ENCODE results near the gene ADGRG6.
"Not testable (repeated sequence)": the region's sequence is repeated elsewhere in the genome, so short reads cannot be mapped to it uniquely, and the experiment has no call there.

ADGRG6 gene

GRCh38 chr6:142301651-142302391 is at the start of gene ADGRG6:
Gene ADGRG6, plus strand, starts transcription at chr6:142302007. Its CDS starts 323 bp downstream, at chr6:142302330.
- DNase-seq = no peak

- no peak for DNase-seq
Observed at GRCh38 chr6:142254513-142254912, 47.3 kb upstream of the ADGRG6 start.

GRCh38 chr6:142255785-142256184 is 46.0 kb upstream of the ADGRG6 start:
- DNase-seq = no peak

- no peak for DNase-seq
Observed at GRCh38 chr6:142258305-142258704, 43.5 kb upstream of the ADGRG6 start.

GRCh38 chr6:142258757-142259156 is 43.0 kb upstream of the ADGRG6 start:
- DNase-seq = no peak

- DNase-seq = no peak
Observed at GRCh38 chr6:142260748-142261147, 41.1 kb upstream of the ADGRG6 start.

- DNase-seq = no peak
Observed at GRCh38 chr6:142262231-142262630, 39.6 kb upstream of the ADGRG6 start.

- DNase-seq = no peak
Observed at GRCh38 chr6:142265476-142265875, 36.3 kb upstream of the ADGRG6 start.

GRCh38 chr6:142266060-142266459 is 35.7 kb upstream of the ADGRG6 start:
- no peak for DNase-seq

GRCh38 chr6:142271476-142271875 is 30.3 kb upstream of the ADGRG6 start:
- no peak for DNase-seq

GRCh38 chr6:142274656-142275055 is 27.2 kb upstream of the ADGRG6 start:
- no peak for DNase-seq

GRCh38 chr6:142275236-142276006 is 26.4 kb upstream of the ADGRG6 start:
- no peak for DNase-seq

GRCh38 chr6:142276256-142276655 is 25.6 kb upstream of the ADGRG6 start:
- no peak for DNase-seq

GRCh38 chr6:142279350-142280180 is 22.2 kb upstream of the ADGRG6 start:
- no peak for DNase-seq

- no peak for DNase-seq
Observed at GRCh38 chr6:142280265-142280664, 21.5 kb upstream of the ADGRG6 start.

- DNase-seq = no peak
Observed at GRCh38 chr6:142280927-142281326, 20.9 kb upstream of the ADGRG6 start.

- DNase-seq = not testable (repeated sequence)
Observed at GRCh38 chr6:142283138-142283537, 18.7 kb upstream of the ADGRG6 start.

GRCh38 chr6:142284419-142284818 is 17.4 kb upstream of the ADGRG6 start:
- DNase-seq = no peak

- DNase-seq = no peak
Observed at GRCh38 chr6:142285235-142286087, 16.3 kb upstream of the ADGRG6 start.

GRCh38 chr6:142286088-142286409 is 15.8 kb upstream of the ADGRG6 start:
- no peak for DNase-seq

- no peak for DNase-seq
Observed at GRCh38 chr6:142289687-142290086, 12.1 kb upstream of the ADGRG6 start.

GRCh38 chr6:142290851-142291250 is 11.0 kb upstream of the ADGRG6 start:
- DNase-seq = no peak

- no peak for DNase-seq
Observed at GRCh38 chr6:142291512-142291911, 10.3 kb upstream of the ADGRG6 start.
